BLaER1 (cell line): Measurements from ENCODE around the gene C4orf51.

Experiments
- H3K27ac ChIP-seq: shearing (Covaris generic); formaldehyde crosslinking; 2 replicates; pipeline ENCODE4 v1.8.1; 2022
- H3K27me3 ChIP-seq: shearing (Covaris generic); formaldehyde crosslinking; 2 replicates; pipeline ENCODE4 v1.8.1; 2022
- H3K36me3 ChIP-seq: shearing (Covaris generic); formaldehyde crosslinking; 2 replicates; pipeline ENCODE4 v1.8.1; 2022
- H3K4me1 ChIP-seq: shearing (Covaris generic); formaldehyde crosslinking; 2 replicates; pipeline ENCODE4 v1.8.1; 2022
- H3K4me2 ChIP-seq: shearing (Covaris generic); formaldehyde crosslinking; 2 replicates; pipeline ENCODE4 v1.8.1; 2022
- H3K4me3 ChIP-seq: shearing (Covaris generic); formaldehyde crosslinking; 2 replicates; pipeline ENCODE4 v1.8.1; 2022
- H3K9ac ChIP-seq: shearing (Covaris generic); formaldehyde crosslinking; 2 replicates; pipeline ENCODE4 v1.8.1; 2022
- H3K9me3 ChIP-seq: shearing (Covaris generic); formaldehyde crosslinking; 2 replicates; pipeline ENCODE4 v1.8.1; 2022
- H4K20me1 ChIP-seq: shearing (Covaris generic); formaldehyde crosslinking; 2 replicates; pipeline ENCODE4 v1.8.1; 2022
- Cebpa-rat ChIP-seq: shearing (Covaris generic); IDR thresholded peaks from 2 replicates; pipeline ENCODE4 v1.8.1; 2022

Gene C4orf51

DNA sequence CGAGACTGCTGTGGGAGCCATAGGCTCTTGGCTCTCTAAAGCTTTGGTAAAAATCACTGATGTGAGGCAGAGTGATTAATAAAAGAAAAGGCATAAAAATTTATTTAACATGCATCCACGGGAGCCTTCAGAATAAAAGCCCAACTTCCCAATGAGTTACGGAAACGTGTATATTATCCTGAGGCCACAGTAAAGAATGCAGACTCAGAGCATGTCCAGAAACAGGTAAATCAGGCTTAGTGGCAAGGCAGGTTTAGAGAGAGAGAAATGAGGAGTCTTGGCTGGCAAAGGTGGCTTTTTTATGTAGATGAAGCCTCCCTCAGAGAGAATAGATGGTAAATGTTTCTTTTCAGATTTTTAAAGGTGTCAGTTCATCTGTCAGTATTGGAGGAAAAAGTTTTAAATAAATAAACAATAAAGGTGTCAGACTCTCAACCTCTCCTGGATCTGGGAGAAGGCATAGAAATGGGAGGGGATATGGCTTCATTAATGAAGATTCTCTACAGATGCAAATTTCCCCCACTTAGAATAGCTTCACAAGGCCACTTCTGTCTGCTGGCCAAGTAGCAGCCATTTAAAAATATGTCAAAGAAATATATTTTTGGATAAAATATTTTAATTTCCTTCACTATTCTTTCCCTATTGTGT lies 24.0 kb downstream of the C4orf51 start:
- Histone ChIP-seq H4K20me1 (no peaks in the 10 kb centered on the region), H3K27me3 (no peaks in the 10 kb centered on the region), H3K4me3 (no peak overlapping the region), H3K4me2 (no peak overlapping the region), H3K4me1 (no peaks in the 10 kb centered on the region), H3K27ac (no peak overlapping the region), H3K36me3 (no peaks in the 10 kb centered on the region), H3K9me3 (no peaks in the 10 kb centered on the region; the same call in none of the 2 replicates), H3K9ac (no peak overlapping the region)
- no peak for TF ChIP-seq Cebpa-rat

- no peak overlapping the region for H3K4me3 ChIP-seq
- H3K4me2 ChIP-seq: no peak overlapping the region
- H3K27me3 ChIP-seq: no peaks in the 10 kb centered on the region
- no peak for TF ChIP-seq Cebpa-rat
- H3K9ac ChIP-seq: no peak overlapping the region
- H3K4me1 ChIP-seq: no peaks in the 10 kb centered on the region
- H3K27ac ChIP-seq: no peak overlapping the region
- H4K20me1 ChIP-seq: no peaks in the 10 kb centered on the region
- H3K9me3 ChIP-seq: peaks cover 29% of the 10 kb centered on the region
- no peaks in the 10 kb centered on the region for H3K36me3 ChIP-seq
Observed at GRCh38 chr4:145709336-145709735, 29.4 kb downstream of the C4orf51 start.

GRCh38 chr4:145709843-145710242 lies 29.9 kb downstream of the C4orf51 start:
- TF ChIP-seq Cebpa-rat: no peak
- no peak overlapping the region for H3K4me2 ChIP-seq

DNA sequence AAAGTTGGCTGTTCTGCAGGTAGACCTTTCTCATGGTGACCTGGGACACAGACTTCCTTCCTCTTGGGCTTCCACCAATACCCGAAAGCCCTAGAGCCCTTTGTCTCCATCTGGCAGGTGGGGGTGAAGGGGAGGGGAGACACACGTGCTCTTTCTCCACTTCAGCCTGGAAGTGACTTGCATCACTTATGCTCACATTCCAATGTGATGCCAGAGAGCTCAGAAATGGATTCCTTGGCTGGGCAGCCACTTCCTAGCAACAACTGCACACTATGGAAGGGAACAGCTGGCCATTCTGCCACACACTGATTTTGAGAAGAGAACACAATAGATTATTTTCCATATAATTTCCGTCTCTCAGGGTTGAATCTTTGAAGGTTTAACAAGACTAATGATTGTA lies 36.3 kb downstream of the C4orf51 start:
- Histone ChIP-seq H4K20me1 (no peaks in the 10 kb centered on the region), H3K36me3 (no peaks in the 10 kb centered on the region), H3K9ac (no peak overlapping the region), H3K4me1 (0 out of 2 replicates have a peak, but pooled peaks cover 8% of the 10 kb centered on the region), H3K4me3 (no peak overlapping the region), H3K27ac (no peak overlapping the region), H3K9me3 (peaks cover 18% of the 10 kb centered on the region), H3K4me2 (no peak overlapping the region), H3K27me3 (no peaks in the 10 kb centered on the region)
- TF ChIP-seq Cebpa-rat: no peak

More at GRCh38 chr4:145709843-145710242, 29.9 kb downstream of the C4orf51 start:
- Histone ChIP-seq H3K36me3 (no peaks in the 10 kb centered on the region), H4K20me1 (no peaks in the 10 kb centered on the region), H3K4me3 (no peak overlapping the region), H3K9me3 (peaks cover 30% of the 10 kb centered on the region), H3K27me3 (no peaks in the 10 kb centered on the region), H3K4me1 (no peaks in the 10 kb centered on the region), H3K9ac (no peak overlapping the region), H3K27ac (no peak overlapping the region)

- no peaks in the 10 kb centered on the region for H3K36me3 ChIP-seq
- H3K4me2 ChIP-seq: no peak overlapping the region
- peaks cover 13% of the 10 kb centered on the region for H3K9me3 ChIP-seq
- no peak overlapping the region for H3K4me3 ChIP-seq
- 0 out of 2 replicates have a peak, but pooled peaks cover 8% of the 10 kb centered on the region for H3K4me1 ChIP-seq
- no peak overlapping the region for H3K27ac ChIP-seq
- no peaks in the 10 kb centered on the region for H4K20me1 ChIP-seq
- TF ChIP-seq Cebpa-rat: no peak
- H3K27me3 ChIP-seq: no peaks in the 10 kb centered on the region
- H3K9ac ChIP-seq: no peak overlapping the region
Observed at GRCh38 chr4:145716661-145717200, 36.8 kb downstream of the C4orf51 start.

- no peaks in the 10 kb centered on the region for H3K36me3 ChIP-seq
- no peak overlapping the region for H3K4me2 ChIP-seq
- H3K9ac ChIP-seq: no peak overlapping the region
- H3K27me3 ChIP-seq: no peaks in the 10 kb centered on the region
- peaks cover 2% of the 10 kb centered on the region; the same call in 1 of the 2 replicates for H3K9me3 ChIP-seq
- TF ChIP-seq Cebpa-rat: no peak
- no peaks in the 10 kb centered on the region for H4K20me1 ChIP-seq
- H3K4me3 ChIP-seq: no peak overlapping the region
- 0 out of 2 replicates have a peak, but pooled peaks cover 8% of the 10 kb centered on the region for H3K4me1 ChIP-seq
- H3K27ac ChIP-seq: no peak overlapping the region
Observed at GRCh38 chr4:145719752-145720624, 40.0 kb downstream of the C4orf51 start.

- no peak for TF ChIP-seq Cebpa-rat
- Histone ChIP-seq H3K9ac (no peak overlapping the region), H4K20me1 (no peaks in the 10 kb centered on the region)
Observed at GRCh38 chr4:145720656-145721055, 40.7 kb downstream of the C4orf51 start.

DNA sequence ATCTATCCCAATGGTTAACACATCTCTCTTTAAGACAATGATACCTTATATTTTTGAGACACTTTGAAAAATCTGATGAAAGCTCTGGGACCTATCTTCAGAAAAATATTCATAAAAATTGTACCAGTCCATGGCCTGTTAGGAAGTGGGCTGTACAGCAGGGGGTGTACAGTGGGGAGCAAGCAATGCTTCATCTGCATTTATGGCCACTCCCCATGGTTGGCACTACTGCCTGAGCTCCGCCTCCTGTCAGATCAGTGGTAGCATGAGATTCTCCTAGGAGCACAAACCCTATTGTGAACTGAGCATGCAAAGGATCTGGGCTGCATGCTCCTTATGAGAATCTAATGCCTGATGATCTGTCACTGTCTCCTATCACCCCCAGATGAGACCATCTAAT lies 42.6 kb downstream of the C4orf51 start:
- 0 out of 2 replicates have a peak, but pooled peaks cover 8% of the 10 kb centered on the region for H3K4me1 ChIP-seq
- no peaks in the 10 kb centered on the region for H3K36me3 ChIP-seq
- H3K4me3 ChIP-seq: no peak overlapping the region
- H3K9ac ChIP-seq: no peak overlapping the region
- no peak overlapping the region for H3K27ac ChIP-seq
- H3K9me3 ChIP-seq: no peaks in the 10 kb centered on the region; the same call in 1 of the 2 replicates
- no peaks in the 10 kb centered on the region for H4K20me1 ChIP-seq
- no peaks in the 10 kb centered on the region for H3K27me3 ChIP-seq
- no peak overlapping the region for H3K4me2 ChIP-seq
- TF ChIP-seq Cebpa-rat: no peak

More at GRCh38 chr4:145720656-145721055, 40.7 kb downstream of the C4orf51 start:
- Histone ChIP-seq H3K36me3 (no peaks in the 10 kb centered on the region), H3K4me3 (no peak overlapping the region), H3K4me1 (0 out of 2 replicates have a peak, but pooled peaks cover 8% of the 10 kb centered on the region), H3K4me2 (no peak overlapping the region), H3K9me3 (no peaks in the 10 kb centered on the region; the same call in 1 of the 2 replicates), H3K27ac (no peak overlapping the region), H3K27me3 (no peaks in the 10 kb centered on the region)

DNA sequence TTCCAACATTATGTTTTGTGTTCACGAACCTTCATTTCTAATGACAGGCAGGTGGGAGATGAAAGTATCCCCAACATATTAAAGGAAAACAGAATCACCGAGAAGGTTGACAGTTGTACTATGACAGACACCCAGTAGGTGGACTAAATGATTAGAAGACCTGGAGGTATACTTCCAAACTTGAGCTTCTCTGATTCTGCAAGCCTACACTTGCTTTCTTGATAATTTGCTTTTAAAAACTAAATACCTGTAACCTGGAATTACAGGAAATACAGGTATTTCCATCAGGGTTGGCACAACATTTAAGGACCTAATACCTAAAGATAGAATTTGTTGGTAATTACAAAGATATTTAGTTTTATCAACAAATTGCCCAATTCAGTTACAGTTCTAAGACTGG lies 43.4 kb downstream of the C4orf51 start:
- H3K4me3 ChIP-seq: no peak overlapping the region
- no peak overlapping the region for H3K27ac ChIP-seq
- no peak for TF ChIP-seq Cebpa-rat
- no peaks in the 10 kb centered on the region for H3K36me3 ChIP-seq
- H3K9me3 ChIP-seq: no peaks in the 10 kb centered on the region; the same call in 1 of the 2 replicates
- H3K27me3 ChIP-seq: no peaks in the 10 kb centered on the region
- H3K4me1 ChIP-seq: 0 out of 2 replicates have a peak, but pooled peaks cover 8% of the 10 kb centered on the region
- H3K4me2 ChIP-seq: no peak overlapping the region
- no peak overlapping the region for H3K9ac ChIP-seq
- H4K20me1 ChIP-seq: no peaks in the 10 kb centered on the region

DNA sequence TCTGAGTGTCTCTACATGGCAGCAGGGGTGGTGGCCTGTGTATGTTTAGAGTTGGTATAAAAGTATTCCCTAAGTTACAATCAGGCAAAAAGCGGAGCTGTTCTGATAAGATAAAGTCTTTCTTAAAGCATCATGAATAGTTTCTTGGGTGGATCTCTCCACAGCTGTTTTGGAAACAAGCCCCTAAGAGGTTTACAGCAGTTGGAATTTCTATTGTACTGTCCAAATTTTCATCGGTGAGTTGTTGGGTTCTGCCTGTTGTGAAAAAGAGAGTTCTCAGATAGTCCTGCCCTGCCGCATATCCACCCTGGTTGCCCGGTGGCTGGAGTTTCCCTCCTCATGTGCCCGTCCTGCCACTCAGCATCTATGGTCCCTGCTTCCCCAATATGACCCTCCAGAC lies 50.1 kb downstream of the C4orf51 start:
- TF ChIP-seq Cebpa-rat: no peak
- Histone ChIP-seq H3K4me3 (no peak overlapping the region), H3K27me3 (no peaks in the 10 kb centered on the region), H3K4me1 (no peaks in the 10 kb centered on the region; the same call in 1 of the 2 replicates), H3K36me3 (no peaks in the 10 kb centered on the region), H3K4me2 (no peak overlapping the region), H3K9ac (no peak overlapping the region), H3K9me3 (no peaks in the 10 kb centered on the region), H3K27ac (no peak overlapping the region), H4K20me1 (no peaks in the 10 kb centered on the region)
